Cardiac atrium fibroblast (primary cell): Measurements from ENCODE around the gene KDM7A. TPM values are rescaled to one million over a fixed set of nuclear protein-coding genes. Genes with fewer than 3 reads are reported as not detected.

Source experiments
- total RNA-seq: library from RNA; depleted of rRNA; stranded (reverse); fragments of >200 nt; gene quantifications from 2 replicates; pipeline ENCODE4 v1.2.3, GENCODE V29; 2015

KDM7A gene
- total RNA-seq: 3.1 and 3.7 TPM in 2 replicates

GRCh38 chr7:140176811-140177702 lies at the start of gene KDM7A:
Gene KDM7A, minus strand, starts transcription at chr7:140176983. Its CDS starts 46 bp downstream, at chr7:140176937.

GRCh38 chr7:140062528-140063299 lies 114.1 kb downstream of the KDM7A start, which contains the start of gene PARP12:
Gene PARP12, minus strand, starts transcription at chr7:140062951. Its CDS starts 104 bp downstream, at chr7:140062847.

Other genes with a start within 250 kb of the KDM7A start
- 9.2 and 11.5 TPM in 2 replicates for gene PARP12, start 114.0 kb downstream of the KDM7A start, total RNA-seq
- gene SLC37A3, start 221.5 kb upstream of the KDM7A start, total RNA-seq: 54.8 and 61.4 TPM in 2 replicates
- gene RAB19, start 227.1 kb upstream of the KDM7A start, total RNA-seq: not detected in 2 replicates